Peyer's patch (tissue), 4 donors: ENCODE data around the gene MECR.

Source experiments
- POLR2A ChIP-seq, 2 donors: fragments of 450-650 bp; IDR thresholded peaks; one replicate each; pipeline ENCODE4 v1.5.1; 2017; ENCODE audit warnings: antibody characterized with exemption in 2 of 2, mild to moderate bottlenecking in 2 of 2, moderate library complexity in 2 of 2
- TF ChIP-seq, protein P1 (sequence below), 6 experiments: fragments of 450-650 bp in 4 of 6; fragments of 200-600 bp in 2 of 6; sonication (generic) in 1 of 6; IDR thresholded peaks; one replicate each; pipeline ENCODE4 v1.5.1; 2017 to 2019; ENCODE audit warnings: antibody characterized with exemption in 6 of 6, mild to moderate bottlenecking in 3 of 6, moderate library complexity in 1 of 6

DNA sequence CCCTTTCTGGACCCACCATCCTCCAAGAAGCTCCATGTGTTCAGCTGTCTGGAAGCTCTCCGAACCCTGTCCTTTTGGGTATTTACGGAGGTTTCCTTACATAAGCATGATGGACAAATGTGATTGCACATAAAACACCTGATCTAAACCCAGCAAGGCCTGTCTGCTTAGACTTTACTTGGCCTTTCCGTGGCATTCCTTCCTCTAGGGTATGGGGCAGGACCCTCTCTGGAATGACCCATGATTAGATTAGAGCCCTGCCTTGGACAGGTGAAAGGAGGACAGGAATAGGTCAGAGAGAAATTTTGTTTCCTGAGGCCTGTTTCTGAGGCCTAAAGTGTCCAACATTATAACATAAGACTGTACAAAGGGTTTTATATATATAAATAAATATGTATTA is 22.4 kb upstream of the MECR start:
- TF ChIP-seq POLR2A (IDR thresholded peaks at IDR 0.05), result no peak
- TF ChIP-seq, protein P1, sequence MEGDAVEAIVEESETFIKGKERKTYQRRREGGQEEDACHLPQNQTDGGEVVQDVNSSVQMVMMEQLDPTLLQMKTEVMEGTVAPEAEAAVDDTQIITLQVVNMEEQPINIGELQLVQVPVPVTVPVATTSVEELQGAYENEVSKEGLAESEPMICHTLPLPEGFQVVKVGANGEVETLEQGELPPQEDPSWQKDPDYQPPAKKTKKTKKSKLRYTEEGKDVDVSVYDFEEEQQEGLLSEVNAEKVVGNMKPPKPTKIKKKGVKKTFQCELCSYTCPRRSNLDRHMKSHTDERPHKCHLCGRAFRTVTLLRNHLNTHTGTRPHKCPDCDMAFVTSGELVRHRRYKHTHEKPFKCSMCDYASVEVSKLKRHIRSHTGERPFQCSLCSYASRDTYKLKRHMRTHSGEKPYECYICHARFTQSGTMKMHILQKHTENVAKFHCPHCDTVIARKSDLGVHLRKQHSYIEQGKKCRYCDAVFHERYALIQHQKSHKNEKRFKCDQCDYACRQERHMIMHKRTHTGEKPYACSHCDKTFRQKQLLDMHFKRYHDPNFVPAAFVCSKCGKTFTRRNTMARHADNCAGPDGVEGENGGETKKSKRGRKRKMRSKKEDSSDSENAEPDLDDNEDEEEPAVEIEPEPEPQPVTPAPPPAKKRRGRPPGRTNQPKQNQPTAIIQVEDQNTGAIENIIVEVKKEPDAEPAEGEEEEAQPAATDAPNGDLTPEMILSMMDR (IDR thresholded peaks at IDR 0.05), result no peak
